GM19438 (cell line): ENCODE results near the gene CSMD2.

Experiments used
- ATAC-seq: cut with Tn5 transposase; IDR thresholded peaks from one replicate; pipeline ENCODE4 v1.9.1; 2021; ENCODE audit warnings: low read depth; ENCODE audit not compliant: unreplicated experiment

CSMD2 gene

GRCh38 chr1:33630686-33631085, 534.3 kb downstream of the CSMD2 start:
- no peak for ATAC-seq

GRCh38 chr1:33626801-33627200, 538.2 kb downstream of the CSMD2 start:
- ATAC-seq, result no peak

GRCh38 chr1:33624991-33625870, 539.8 kb downstream of the CSMD2 start:
- ATAC-seq, result no peak

- ATAC-seq, result no peak
Observed at GRCh38 chr1:33624261-33624990, 540.6 kb downstream of the CSMD2 start.

- no peak for ATAC-seq
Observed at GRCh38 chr1:33623811-33624210, 541.2 kb downstream of the CSMD2 start.

- no peak for ATAC-seq
Observed at GRCh38 chr1:33622757-33623156, 542.3 kb downstream of the CSMD2 start.

GRCh38 chr1:33618636-33619035, 546.4 kb downstream of the CSMD2 start:
- ATAC-seq, result no peak

GRCh38 chr1:33617451-33617850, 547.6 kb downstream of the CSMD2 start:
- no peak for ATAC-seq

- no peak for ATAC-seq
Observed at GRCh38 chr1:33616780-33617179, 548.2 kb downstream of the CSMD2 start.

GRCh38 chr1:33615546-33615945, 549.5 kb downstream of the CSMD2 start:
- ATAC-seq, result no peak

GRCh38 chr1:33610864-33611455, 554.1 kb downstream of the CSMD2 start:
- ATAC-seq, result no peak

- ATAC-seq, result no peak
Observed at GRCh38 chr1:33610391-33610790, 554.6 kb downstream of the CSMD2 start.

- ATAC-seq, result no peak
Observed at GRCh38 chr1:33609739-33610138, 555.3 kb downstream of the CSMD2 start.

- ATAC-seq, result no peak
Observed at GRCh38 chr1:33608825-33609400, 556.1 kb downstream of the CSMD2 start.

GRCh38 chr1:33607444-33608005, 557.5 kb downstream of the CSMD2 start:
- no peak for ATAC-seq

GRCh38 chr1:33606272-33606671, 558.8 kb downstream of the CSMD2 start:
- no peak for ATAC-seq

GRCh38 chr1:33602271-33602670, 562.8 kb downstream of the CSMD2 start:
- ATAC-seq, result no peak

GRCh38 chr1:33601751-33602150, 563.3 kb downstream of the CSMD2 start:
- no peak for ATAC-seq

GRCh38 chr1:33599516-33600115, 565.4 kb downstream of the CSMD2 start:
- ATAC-seq, result no peak

- no peak for ATAC-seq
Observed at GRCh38 chr1:33588726-33589125, 576.3 kb downstream of the CSMD2 start.
